Endothelial cell of umbilical vein (primary cell): ENCODE data around the gene CASP4. TPM values are rescaled to one million over a fixed set of nuclear protein-coding genes. Genes with fewer than 3 reads are reported as not detected.

Experiments
- BruUV-seq: library from RNA; stranded (reverse); fragments of 400-500 nt; replicated peaks from 2 replicates; lab custom pipeline; 2021; lab: Mats Ljungman, UMichigan
- CTCF ChIA-PET: fragments of 300-600, 350-600 bp; sonication (Branson Sonifier 250); formaldehyde crosslinking; loops from one replicate; lab custom pipeline; 2021; ENCODE audit warnings: antibody characterized with exemption, inconsistent platforms; lab: Charles Lee
- POLR2A ChIA-PET: fragments of 300-600, 350-600 bp; sonication (Branson Sonifier 250); formaldehyde crosslinking; loops from one replicate; lab custom pipeline; 2021; ENCODE audit warnings: antibody characterized with exemption, inconsistent platforms; lab: Charles Lee
- DNase-seq: peaks from one replicate; pipeline ENCODE4 v3.0.0-alpha.2; 2011; ENCODE audit warnings: low read depth, low spot score
- FAIRE-seq: peaks from 2 replicates; lab custom pipeline; 2011; peaks lifted over from hg19 to GRCh38; lab: Jason Lieb, UNC
- H2AFZ ChIP-seq: 2 replicates; pipeline ENCODE4 v1.6.0; 2012; ENCODE audit warnings: low read depth, low read length, control low read depth, inconsistent platforms
- H3K27ac ChIP-seq: 2 replicates; pipeline ENCODE4 v1.5.1; 2011; ENCODE audit warnings: low read depth, mild to moderate bottlenecking, control low read depth, low read length, moderate library complexity; ENCODE audit not compliant: insufficient read depth
- H3K27me3 ChIP-seq, 2 experiments: 2 replicates each; pipeline versions ENCODE4 v1.6.0 to v1.6.1; 2011; ENCODE audit warnings: low read length in 2 of 2, mixed read lengths in 1 of 2; ENCODE audit not compliant: control insufficient read depth in 2 of 2, insufficient read depth in 2 of 2
- H3K36me3 ChIP-seq, 2 experiments: 2 replicates in 1 of 2; 3 replicates in 1 of 2; pipeline ENCODE4 v1.5.1; 2011; ENCODE audit warnings: low read length in 2 of 2, mild to moderate bottlenecking in 1 of 2, moderate library complexity in 1 of 2; ENCODE audit not compliant: control insufficient read depth in 2 of 2, insufficient read depth in 2 of 2; ENCODE audit errors: extremely low read depth in 1 of 2
- H3K4me1 ChIP-seq: 3 replicates; pipeline ENCODE4 v1.5.1; 2011; ENCODE audit warnings: mild to moderate bottlenecking, low read length; ENCODE audit not compliant: control insufficient read depth, insufficient read depth; ENCODE audit errors: extremely low read depth
- H3K4me2 ChIP-seq: 2 replicates; pipeline ENCODE4 v1.6.1; 2011; ENCODE audit warnings: low read length, control low read depth, mixed read lengths; ENCODE audit not compliant: insufficient read depth
- H3K4me3 ChIP-seq, 3 experiments: fragments of 200-600 bp in 1 of 3; sonication (generic), shearing (Covaris generic) in 1 of 3; replicated peaks in 1 of 3; 2 replicates each; pipeline ENCODE4 v1.5.1; 2011 to 2016; ENCODE audit warnings: control low read depth in 3 of 3, low read length in 3 of 3, mild to moderate bottlenecking in 2 of 3, inconsistent platforms in 1 of 3, low read depth in 1 of 3, moderate library complexity in 1 of 3; ENCODE audit not compliant: insufficient read depth in 1 of 3
- H3K79me2 ChIP-seq: 2 replicates; pipeline ENCODE4 v1.6.0; 2012; ENCODE audit warnings: low read length, inconsistent platforms; ENCODE audit not compliant: control insufficient read depth, insufficient read depth
- H3K9ac ChIP-seq: replicated peaks from 2 replicates; pipeline ENCODE3; 2011; ENCODE audit warnings: low read length, control low read depth; ENCODE audit not compliant: insufficient read depth; ENCODE audit errors: extremely low read depth
- H3K9me1 ChIP-seq: replicated peaks from 3 replicates; pipeline ENCODE4 v1.6.0; 2011; ENCODE audit warnings: mild to moderate bottlenecking, low read length; ENCODE audit not compliant: control insufficient read depth, insufficient read depth; ENCODE audit errors: extremely low read depth
- H3K9me3 ChIP-seq: replicated peaks from 2 replicates; pipeline ENCODE4 v1.5.1; 2012; ENCODE audit warnings: low read length, inconsistent platforms; ENCODE audit not compliant: control insufficient read depth, insufficient read depth
- H4K20me1 ChIP-seq: replicated peaks from 2 replicates; pipeline ENCODE3; 2011; ENCODE audit warnings: mild to moderate bottlenecking, low read length; ENCODE audit not compliant: control insufficient read depth, insufficient read depth; ENCODE audit errors: extremely low read depth
- CTCF ChIP-seq, 2 donors: IDR thresholded peaks; 1 replicate in 1 of 2; 2 replicates in 1 of 2; pipeline ENCODE4 v1.5.1; 2011; ENCODE audit warnings: low read length in 2 of 2, mild to moderate bottlenecking in 2 of 2, moderate library complexity in 2 of 2, control low read depth in 1 of 2, inconsistent platforms in 1 of 2, low read depth in 1 of 2; ENCODE audit not compliant: insufficient read depth in 1 of 2; ENCODE audit errors: extremely low read depth in 1 of 2
- EZH2 ChIP-seq: IDR thresholded peaks from 2 replicates; pipeline ENCODE4 v1.6.1; 2012; ENCODE audit warnings: borderline replicate concordance, low read depth, mild to moderate bottlenecking, moderate library complexity, low read length, inconsistent platforms; ENCODE audit not compliant: severe bottlenecking
- FOS ChIP-seq: IDR thresholded peaks from 2 replicates; pipeline ENCODE4 v1.6.1; 2011; ENCODE audit warnings: mild to moderate bottlenecking, low read length, moderate library complexity, borderline replicate concordance; ENCODE audit not compliant: insufficient read depth
- GATA2 ChIP-seq: IDR thresholded peaks from 2 replicates; pipeline ENCODE4 v1.7.0; 2011; ENCODE audit warnings: low read depth, mild to moderate bottlenecking, moderate library complexity, mixed read lengths, low read length; ENCODE audit not compliant: insufficient read length, insufficient read depth
- JUN ChIP-seq: IDR thresholded peaks from 2 replicates; pipeline ENCODE4 v1.6.1; 2011; ENCODE audit warnings: borderline replicate concordance, low read depth; ENCODE audit not compliant: insufficient read length, insufficient read depth
- MAX ChIP-seq: IDR thresholded peaks from 2 replicates; pipeline ENCODE4 v1.6.1; 2011; ENCODE audit not compliant: insufficient read depth, insufficient read length
- MYC ChIP-seq: IDR thresholded peaks from one replicate; pipeline ENCODE4 v1.6.1; 2011; ENCODE audit warnings: mild to moderate bottlenecking, low read depth, low read length
- POLR2A ChIP-seq: IDR thresholded peaks from 2 replicates; pipeline ENCODE4 v1.6.1; 2012; ENCODE audit warnings: low read depth, mild to moderate bottlenecking, control low read depth, low read length
- POLR2AphosphoS5 ChIP-seq: IDR thresholded peaks from 2 replicates; pipeline ENCODE4 v1.6.1; 2012; ENCODE audit warnings: low read depth, mild to moderate bottlenecking, control low read depth, low read length, moderate library complexity; ENCODE audit not compliant: insufficient read depth
- dilution Hi-C: fragments of 300-500 bp; cut with MboI; formaldehyde crosslinking; loops from one replicate; pipeline ENCODE4 v1.15.0; 2019; ENCODE audit warnings: low sequenced_read_pairs; ENCODE audit not compliant: extremely low pct_ligation_motif_present
- intact Hi-C: fragments of 100-400 bp; cut with micrococcal nuclease; formaldehyde crosslinking; loops from one replicate; pipeline ENCODE4 v1.10.0; 2022
- polyA plus RNA-seq, 4 experiments: library from polyadenylated mRNA; depleted of rRNA in 3 of 4; stranded (reverse) in 3 of 4; unstranded in 1 of 4; fragments of >200 nt; gene quantifications; 2 replicates each; pipeline versions ENCODE4 v1.2.1 to v1.2.3, GENCODE V29; 2011 to 2012; ENCODE audit warnings: missing spikeins in 1 of 4
- total RNA-seq: library from RNA; stranded (reverse); gene quantifications from 2 replicates; pipeline ENCODE4 v1.2.3, GENCODE V29; 2021

Gene CASP4
- total and polyA plus RNA-seq, 2 donors (not counting 3 experiments of a cell fraction or from before 2014, with no cell fraction given): 83.1 to 89.1 TPM

- H3K9me3 ChIP-seq: no peaks in the 10 kb centered on the region
- H4K20me1 ChIP-seq: no peaks in the 10 kb centered on the region
- no peaks in the 10 kb centered on the region for H3K36me3 ChIP-seq
- peaks cover 12% of the 10 kb centered on the region for H3K4me1 ChIP-seq
- FAIRE-seq (no peak), DNase-seq (no peak)
- H3K4me2 ChIP-seq: peak overlapping the region; percentile 55
- BruUV-seq: no TSS peak
- POLR2A ChIA-PET: no interaction called here
- no peak overlapping the region for H3K4me3 ChIP-seq
- peak overlapping the region; percentile 23 for H3K9ac ChIP-seq
- dilution Hi-C loops (no loop called here), intact Hi-C loops (loop anchor here (1.0 kb wide), 2 partner anchors 42 to 239 kb away; no protein-coding TSS in a partner anchor)
- TF ChIP-seq MAX (no peak), POLR2AphosphoS5 (no peak), GATA2 (no peak), POLR2A (no peak), EZH2 (no peak), CTCF (IDR thresholded peaks at IDR 0.05; ENCODE audit: extremely low read depth in 1 of 2, insufficient read depth in 1 of 2, low read depth in 1 of 2, low read length in 2 of 2) (no peak), JUN (no peak), MYC (no peak), FOS (no peak)
- H2AFZ ChIP-seq: peak overlapping the region; percentile 51
- H3K9me1 ChIP-seq: no peaks in the 10 kb centered on the region
- H3K27ac ChIP-seq: peak overlapping the region; percentile 34
- CTCF ChIA-PET: no interaction called here
- H3K27me3 ChIP-seq: no peaks in the 10 kb centered on the region
- no peaks in the 10 kb centered on the region for H3K79me2 ChIP-seq
Observed at GRCh38 chr11:105005451-105005845, 37.1 kb upstream of the CASP4 start.
